Measurements from ENCODE around the gene CD3G.

GRCh38 chr11:118341261-118341660 is 2.9 kb upstream of the CD3G start:
- TF ChIP-seq, protein P1, sequence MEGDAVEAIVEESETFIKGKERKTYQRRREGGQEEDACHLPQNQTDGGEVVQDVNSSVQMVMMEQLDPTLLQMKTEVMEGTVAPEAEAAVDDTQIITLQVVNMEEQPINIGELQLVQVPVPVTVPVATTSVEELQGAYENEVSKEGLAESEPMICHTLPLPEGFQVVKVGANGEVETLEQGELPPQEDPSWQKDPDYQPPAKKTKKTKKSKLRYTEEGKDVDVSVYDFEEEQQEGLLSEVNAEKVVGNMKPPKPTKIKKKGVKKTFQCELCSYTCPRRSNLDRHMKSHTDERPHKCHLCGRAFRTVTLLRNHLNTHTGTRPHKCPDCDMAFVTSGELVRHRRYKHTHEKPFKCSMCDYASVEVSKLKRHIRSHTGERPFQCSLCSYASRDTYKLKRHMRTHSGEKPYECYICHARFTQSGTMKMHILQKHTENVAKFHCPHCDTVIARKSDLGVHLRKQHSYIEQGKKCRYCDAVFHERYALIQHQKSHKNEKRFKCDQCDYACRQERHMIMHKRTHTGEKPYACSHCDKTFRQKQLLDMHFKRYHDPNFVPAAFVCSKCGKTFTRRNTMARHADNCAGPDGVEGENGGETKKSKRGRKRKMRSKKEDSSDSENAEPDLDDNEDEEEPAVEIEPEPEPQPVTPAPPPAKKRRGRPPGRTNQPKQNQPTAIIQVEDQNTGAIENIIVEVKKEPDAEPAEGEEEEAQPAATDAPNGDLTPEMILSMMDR (IDR thresholded peaks at IDR 0.05): no peak
- TF ChIP-seq EZH2 (IDR thresholded peaks at IDR 0.05; ENCODE audit: borderline replicate concordance, insufficient read depth, low read depth, low read length, poor library complexity, severe bottlenecking): no peak

Measured in B cell (primary cell).